Peyer's patch (tissue), 4 donors: ENCODE data around the gene VWC2L.

Source experiments
- POLR2A ChIP-seq, 2 donors: fragments of 450-650 bp; IDR thresholded peaks; one replicate each; pipeline ENCODE4 v1.5.1; 2017; ENCODE audit warnings: antibody characterized with exemption in 2 of 2, mild to moderate bottlenecking in 2 of 2, moderate library complexity in 2 of 2
- TF ChIP-seq, protein P1 (sequence below), 6 experiments: fragments of 450-650 bp in 4 of 6; fragments of 200-600 bp in 2 of 6; sonication (generic) in 1 of 6; IDR thresholded peaks; one replicate each; pipeline ENCODE4 v1.5.1; 2017 to 2019; ENCODE audit warnings: antibody characterized with exemption in 6 of 6, mild to moderate bottlenecking in 3 of 6, moderate library complexity in 1 of 6

DNA sequence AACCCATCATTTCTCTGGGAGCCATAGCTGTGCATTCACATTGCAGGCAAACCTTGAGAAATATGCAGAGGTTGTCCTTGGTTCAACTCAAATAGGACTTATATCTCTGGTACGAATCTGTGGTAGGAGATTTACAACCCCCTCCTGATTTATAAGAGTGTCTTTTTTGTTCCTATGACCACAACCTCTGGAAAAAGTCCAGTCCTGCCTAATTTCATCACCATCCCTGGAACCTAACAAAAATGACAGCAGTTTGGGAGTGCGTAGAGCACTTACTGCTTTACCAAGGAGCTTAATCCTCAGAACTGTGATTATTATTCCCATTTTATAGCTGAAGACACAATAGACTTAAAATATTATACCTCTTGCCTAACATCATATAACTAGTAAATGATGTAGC is 66.5 kb downstream of the VWC2L start:
- TF ChIP-seq, protein P1, sequence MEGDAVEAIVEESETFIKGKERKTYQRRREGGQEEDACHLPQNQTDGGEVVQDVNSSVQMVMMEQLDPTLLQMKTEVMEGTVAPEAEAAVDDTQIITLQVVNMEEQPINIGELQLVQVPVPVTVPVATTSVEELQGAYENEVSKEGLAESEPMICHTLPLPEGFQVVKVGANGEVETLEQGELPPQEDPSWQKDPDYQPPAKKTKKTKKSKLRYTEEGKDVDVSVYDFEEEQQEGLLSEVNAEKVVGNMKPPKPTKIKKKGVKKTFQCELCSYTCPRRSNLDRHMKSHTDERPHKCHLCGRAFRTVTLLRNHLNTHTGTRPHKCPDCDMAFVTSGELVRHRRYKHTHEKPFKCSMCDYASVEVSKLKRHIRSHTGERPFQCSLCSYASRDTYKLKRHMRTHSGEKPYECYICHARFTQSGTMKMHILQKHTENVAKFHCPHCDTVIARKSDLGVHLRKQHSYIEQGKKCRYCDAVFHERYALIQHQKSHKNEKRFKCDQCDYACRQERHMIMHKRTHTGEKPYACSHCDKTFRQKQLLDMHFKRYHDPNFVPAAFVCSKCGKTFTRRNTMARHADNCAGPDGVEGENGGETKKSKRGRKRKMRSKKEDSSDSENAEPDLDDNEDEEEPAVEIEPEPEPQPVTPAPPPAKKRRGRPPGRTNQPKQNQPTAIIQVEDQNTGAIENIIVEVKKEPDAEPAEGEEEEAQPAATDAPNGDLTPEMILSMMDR (IDR thresholded peaks at IDR 0.05): no peak
- TF ChIP-seq POLR2A (IDR thresholded peaks at IDR 0.05): no peak
